OCI-LY1 (cell line): ENCODE data around the gene APLP2.

ENCODE experiments used
- CTCF ChIP-seq: fragments of 200-600 bp; sonication (generic), shearing (Covaris generic); IDR thresholded peaks from 2 replicates; pipeline ENCODE4 v1.5.1; 2017; ENCODE audit warnings: mild to moderate bottlenecking, antibody characterized with exemption, low read length, moderate library complexity, mixed read lengths
- EZH2 ChIP-seq: fragments of 200-600 bp; sonication (generic), shearing (Covaris generic); IDR thresholded peaks from 2 replicates; pipeline ENCODE4 v1.8.0; 2017; ENCODE audit warnings: borderline replicate concordance, mixed run types, mild to moderate bottlenecking, antibody characterized with exemption, low read length, moderate library complexity, mixed read lengths

GRCh38 chr11:130074736-130075135 lies 5.0 kb downstream of the APLP2 start:
- no peak for TF ChIP-seq CTCF
- no peak for TF ChIP-seq EZH2
